NCI-H510A (cell line): ENCODE measurements around the gene LRMDA.

Experiments used
- DNase-seq: peaks from one replicate; lab custom pipeline; 2025; lab: John Stamatoyannopoulos, UW

Gene LRMDA

GRCh38 chr10:75924309-75924902 lies 493.0 kb downstream of the LRMDA start:
- no peak for DNase-seq

DNA sequence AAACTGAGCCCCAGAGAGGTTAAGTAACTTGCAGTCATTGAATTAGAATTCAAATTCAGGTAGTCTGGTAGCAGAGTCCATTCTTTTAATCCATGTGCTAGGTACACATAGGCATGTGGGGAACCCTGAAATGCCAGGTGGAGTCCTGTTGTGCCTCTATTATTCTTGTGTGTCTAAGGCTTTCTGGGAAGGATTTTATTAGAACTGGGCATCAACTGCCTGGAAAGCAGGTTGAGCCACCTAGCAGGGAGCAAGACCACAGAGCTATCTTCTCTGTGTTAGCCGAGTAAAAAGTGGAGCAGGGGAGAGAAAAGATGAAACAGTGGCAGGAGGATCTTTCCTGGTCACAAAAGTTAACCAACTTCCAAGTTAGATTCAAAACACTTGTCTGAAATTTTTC lies 494.6 kb downstream of the LRMDA start:
- DNase-seq = no peak

DNA sequence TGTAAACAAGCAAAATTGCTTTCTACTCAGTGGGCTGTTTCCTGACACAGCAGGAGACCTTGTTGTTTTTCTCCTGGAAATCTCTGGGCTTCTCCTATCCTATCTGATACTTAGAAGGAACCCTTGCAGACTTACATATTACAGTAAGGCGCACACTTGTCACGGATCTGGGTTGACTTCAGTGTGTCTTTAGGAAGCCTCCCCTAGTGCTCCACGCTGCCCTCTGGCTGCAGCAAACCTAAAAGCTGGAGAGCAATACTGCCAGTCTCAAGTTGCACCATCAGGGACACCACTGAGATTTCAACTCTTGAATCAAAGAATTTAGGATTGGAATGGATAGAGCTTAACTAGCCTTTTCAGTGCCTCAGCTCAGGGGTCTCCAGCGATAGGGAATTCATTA lies 495.3 kb downstream of the LRMDA start:
- DNase-seq = no peak

- no peak for DNase-seq
Observed at GRCh38 chr10:75928231-75928630, 496.8 kb downstream of the LRMDA start.

DNA sequence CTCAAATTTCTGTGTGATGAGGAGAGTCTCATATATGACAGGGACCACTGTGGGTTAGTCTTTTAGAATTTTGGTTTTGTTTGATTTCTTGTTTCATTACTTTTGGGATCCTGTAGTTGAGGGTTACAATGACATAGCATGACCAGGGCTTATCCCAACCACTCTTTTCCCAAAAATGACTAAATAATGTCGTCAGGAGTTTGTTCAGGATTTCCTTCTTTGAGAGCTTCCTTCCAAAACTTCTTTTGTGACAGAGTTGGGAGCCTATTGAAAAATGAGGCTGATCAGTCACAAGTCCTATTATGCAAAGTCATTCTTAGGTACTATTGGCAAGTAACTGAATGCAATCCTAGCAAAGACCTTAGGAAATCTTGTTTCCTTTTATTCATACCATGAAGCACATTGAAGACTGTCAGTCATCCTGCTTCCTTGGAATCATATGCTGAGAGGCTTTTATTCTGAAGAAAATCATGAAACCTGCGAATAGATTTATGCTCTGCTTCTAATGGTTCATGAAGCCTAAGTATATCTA lies 498.3 kb downstream of the LRMDA start:
- no peak for DNase-seq

- DNase-seq = no peak
Observed at GRCh38 chr10:75932921-75933320, 501.5 kb downstream of the LRMDA start.

DNA sequence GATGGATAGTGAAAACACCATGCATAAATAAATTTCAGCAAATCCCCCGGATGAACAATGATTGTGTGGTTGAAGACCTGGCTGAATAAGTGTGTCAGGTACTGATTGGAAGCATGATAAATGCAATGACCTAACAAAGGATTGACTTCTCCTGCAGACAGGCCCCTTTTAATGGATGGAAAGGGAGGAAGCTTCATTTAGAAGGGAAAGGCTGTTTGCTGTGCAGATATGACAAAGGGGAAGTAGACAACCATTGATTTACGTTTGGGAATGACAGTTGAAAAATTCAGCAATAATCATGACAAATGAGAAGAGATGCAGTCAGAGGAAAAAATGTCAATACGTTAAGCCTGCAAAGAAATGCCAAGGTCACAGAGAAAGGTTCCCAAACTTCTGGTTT lies 503.8 kb downstream of the LRMDA start:
- no peak for DNase-seq

DNA sequence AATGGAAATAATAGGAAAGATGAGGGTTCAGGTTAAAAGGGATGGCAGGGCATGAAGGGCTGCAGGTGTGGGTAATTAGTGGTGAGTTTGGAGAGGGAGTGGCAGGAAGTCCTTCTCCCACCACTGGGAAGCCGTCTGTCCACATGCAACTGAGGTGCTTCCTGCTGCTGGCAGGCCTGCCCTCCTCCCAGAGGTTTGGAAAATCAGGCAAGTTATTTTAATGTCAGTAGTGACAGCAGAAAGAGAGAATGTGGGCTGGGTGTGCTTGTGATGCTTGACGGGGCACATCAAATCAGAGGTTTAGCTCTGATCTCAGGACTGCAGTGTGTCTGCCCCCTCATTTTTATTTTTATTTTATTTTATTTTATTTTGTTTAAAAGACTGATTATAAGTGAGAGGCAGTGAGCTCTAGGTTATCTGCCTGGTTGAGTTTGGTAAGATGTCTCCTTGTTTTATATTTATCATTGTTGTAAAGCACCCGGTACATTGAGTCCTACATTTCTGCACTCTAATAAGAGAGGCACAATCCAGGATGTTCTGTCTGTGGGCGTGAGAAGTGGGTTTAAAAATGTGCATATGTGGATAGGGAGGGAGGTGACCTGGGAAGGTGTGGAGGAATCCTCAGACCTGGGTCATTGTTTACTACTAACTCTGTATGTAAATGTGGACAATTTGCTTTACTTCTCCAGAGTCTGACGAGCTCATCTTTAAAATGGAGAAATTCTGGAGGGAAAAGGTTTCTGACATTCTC lies 504.4 kb downstream of the LRMDA start:
- DNase-seq = peak; percentile 13

- no peak for DNase-seq
Observed at GRCh38 chr10:75936841-75937240, 505.4 kb downstream of the LRMDA start.

- DNase-seq = no peak
Observed at GRCh38 chr10:75937823-75938222, 506.4 kb downstream of the LRMDA start.

DNA sequence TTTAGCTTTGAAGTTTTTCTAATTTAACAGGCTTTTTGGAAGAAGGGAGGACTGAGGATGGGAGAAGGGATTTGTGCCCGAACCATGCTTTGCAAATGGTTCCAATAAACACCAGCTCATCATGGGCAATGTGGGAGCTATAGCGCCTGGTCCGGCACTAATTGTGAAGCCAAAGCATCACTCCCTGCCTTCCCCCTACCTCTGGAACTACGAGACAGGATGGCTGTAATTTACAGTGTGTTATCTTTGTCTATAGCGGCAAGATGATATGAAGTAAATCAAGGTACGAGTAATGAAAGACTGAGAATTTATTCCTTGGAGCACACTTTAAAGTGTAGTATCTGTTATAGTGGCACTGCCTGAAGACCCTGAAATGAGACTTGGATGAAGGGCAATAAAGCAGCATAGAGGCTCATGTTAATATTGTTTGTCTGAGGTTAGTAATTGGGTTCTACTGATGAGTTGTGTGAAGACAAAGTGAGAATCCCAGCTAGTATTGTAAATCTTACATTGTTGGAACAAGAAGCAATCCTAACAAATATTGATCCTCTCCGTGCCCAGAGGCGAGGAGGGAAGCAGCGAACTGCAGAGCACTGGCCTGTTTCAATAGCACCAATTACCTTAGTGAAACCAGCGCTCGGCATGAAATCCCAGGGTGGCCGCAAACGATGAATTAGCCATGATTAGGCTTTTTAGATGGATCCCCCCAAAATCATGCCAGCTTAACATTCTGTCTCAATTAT lies 507.1 kb downstream of the LRMDA start:
- no peak for DNase-seq

DNA sequence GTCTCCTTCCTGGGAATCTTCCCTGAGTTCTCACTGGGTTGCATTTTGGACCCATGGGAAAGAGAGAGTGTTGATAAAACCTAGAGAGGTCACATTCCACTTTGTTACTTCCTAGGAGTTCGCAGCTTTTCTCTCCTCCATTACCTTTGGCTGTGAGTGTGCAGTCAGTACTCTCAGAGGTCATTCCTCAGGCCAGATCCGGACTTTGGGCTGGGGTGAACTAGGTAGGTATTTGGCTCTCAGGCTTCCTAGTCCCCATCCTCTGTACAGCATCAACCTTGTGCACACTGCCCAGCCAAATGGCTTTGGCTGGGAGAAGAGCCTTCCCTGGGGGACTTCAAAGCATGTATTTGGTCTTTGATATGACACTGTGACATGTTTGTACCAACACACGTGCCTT lies 508.1 kb downstream of the LRMDA start:
- no peak for DNase-seq

GRCh38 chr10:75940742-75941141 lies 509.3 kb downstream of the LRMDA start:
- no peak for DNase-seq

- DNase-seq = no peak
Observed at GRCh38 chr10:75941223-75941801, 509.9 kb downstream of the LRMDA start.

DNA sequence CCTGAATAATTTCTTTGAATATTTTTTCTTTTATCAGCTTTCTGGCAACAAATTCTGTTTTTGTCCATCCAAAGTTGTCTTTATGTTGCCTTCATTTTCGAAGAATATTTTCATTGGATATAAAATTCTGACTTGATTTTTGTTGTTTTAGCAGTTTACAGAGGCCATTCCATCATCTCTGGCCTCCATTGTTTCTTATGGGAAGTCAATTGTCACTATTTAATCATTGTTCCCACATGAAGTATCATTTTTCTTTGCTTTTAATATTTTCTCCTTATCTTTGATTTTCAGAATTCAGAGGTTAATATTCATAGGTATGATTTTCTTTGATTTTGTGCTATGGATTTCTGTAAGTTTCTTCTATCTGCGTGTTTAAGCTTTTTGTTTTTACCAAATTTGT lies 512.6 kb downstream of the LRMDA start:
- DNase-seq = no peak

GRCh38 chr10:75948583-75948982 lies 517.2 kb downstream of the LRMDA start:
- no peak for DNase-seq

DNA sequence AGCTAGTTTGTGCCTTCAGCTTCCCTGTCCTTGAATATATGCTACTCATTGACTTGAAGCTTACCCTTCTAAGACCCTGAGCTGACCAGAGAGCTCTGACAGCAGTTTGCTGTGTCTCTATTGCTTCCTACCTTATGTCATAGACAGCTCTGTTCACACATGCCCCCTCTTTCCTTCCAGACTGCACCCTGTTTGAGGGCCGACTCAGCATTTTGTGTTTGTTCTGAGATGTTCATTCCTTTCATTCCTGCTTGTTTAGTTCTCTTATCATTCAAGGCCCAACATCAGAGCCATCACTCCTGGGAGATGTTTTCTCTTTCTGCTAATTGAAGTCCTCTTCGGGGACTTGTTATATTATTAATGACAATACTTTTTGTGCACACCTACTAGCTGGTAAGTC lies 518.9 kb downstream of the LRMDA start:
- DNase-seq = no peak

DNA sequence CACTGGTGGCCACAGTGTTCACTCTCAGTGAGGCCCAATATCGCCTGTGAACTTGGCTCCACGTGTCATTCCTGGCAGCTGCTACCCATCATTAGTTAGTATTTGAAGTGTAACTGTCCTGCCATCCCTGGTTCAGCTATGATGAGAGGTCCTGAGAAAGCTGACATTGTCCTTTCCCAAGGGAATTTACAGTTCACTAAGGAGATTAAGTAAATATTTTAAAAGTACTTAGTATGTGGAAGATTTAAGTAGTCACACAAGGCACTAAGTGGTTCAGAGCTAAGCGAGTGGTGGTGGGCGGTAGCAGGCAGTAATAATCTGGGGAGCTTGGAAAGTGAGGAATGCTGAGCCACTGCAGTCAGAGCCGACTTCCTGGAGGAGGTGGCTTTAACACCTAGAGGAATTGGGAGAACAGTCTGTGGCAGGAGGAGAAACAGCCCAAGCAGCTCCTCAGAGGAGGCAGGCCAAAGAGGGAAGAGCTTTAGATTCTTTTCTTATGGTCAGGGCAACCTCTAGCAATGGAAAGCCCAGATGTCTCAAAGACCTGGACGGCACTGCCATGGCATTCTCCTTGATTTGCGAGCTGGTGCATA lies 519.7 kb downstream of the LRMDA start:
- no peak for DNase-seq

- DNase-seq = no peak
Observed at GRCh38 chr10:75951627-75952026, 520.2 kb downstream of the LRMDA start.

- no peak for DNase-seq
Observed at GRCh38 chr10:75952093-75952492, 520.7 kb downstream of the LRMDA start.

GRCh38 chr10:75954486-75954885 lies 523.1 kb downstream of the LRMDA start:
- no peak for DNase-seq

DNA sequence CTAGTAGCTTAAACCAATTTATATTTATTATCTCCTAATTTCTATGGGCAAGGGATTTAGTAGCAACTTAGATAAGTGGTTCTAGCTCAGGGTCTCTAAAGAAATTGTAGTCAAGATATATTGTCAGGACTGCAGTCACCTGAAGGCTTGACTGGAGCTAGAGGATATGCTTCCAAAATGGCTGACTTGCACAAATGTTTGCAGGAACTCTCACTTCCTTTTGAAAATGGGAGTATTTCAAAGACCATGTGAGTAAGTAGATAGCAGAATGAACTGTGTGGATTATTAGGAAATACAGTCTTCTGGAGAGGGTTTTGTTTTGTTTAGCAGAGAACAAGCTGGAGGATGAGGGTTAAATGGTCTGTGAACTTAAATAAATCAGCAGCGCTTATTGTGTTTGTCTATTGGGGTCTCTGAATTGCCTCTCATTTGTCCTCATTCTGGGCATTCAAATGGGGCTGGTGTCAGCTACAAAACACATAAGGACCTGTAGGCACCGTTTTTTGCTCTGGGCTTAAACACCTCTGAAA lies 524.6 kb downstream of the LRMDA start:
- no peak for DNase-seq
